B cell (primary cell): ENCODE data around the gene PAIP2B. TPM values are rescaled to one million over a fixed set of nuclear protein-coding genes. Genes with fewer than 3 reads are reported as not detected.

ENCODE experiments used
- ATAC-seq: fragments of 200-7000 bp; cut with Tn5 transposase; one replicate; pipeline ENCODE4 v1.10.0; 2021; ENCODE audit warnings: low read depth, mild to moderate bottlenecking, moderate number of reproducible peaks, moderate library complexity
- CTCF ChIA-PET: fragments of 350-600 bp; sonication (Branson Sonifier 250); formaldehyde crosslinking; loops from one replicate; lab custom pipeline; 2021; ENCODE audit warnings: antibody characterized with exemption, inconsistent platforms; lab: Charles Lee
- POLR2A ChIA-PET: fragments of 350-600 bp; sonication (Branson Sonifier 250); formaldehyde crosslinking; loops from one replicate; lab custom pipeline; 2021; ENCODE audit warnings: antibody characterized with exemption; lab: Charles Lee
- DNase-seq: peaks from one replicate; pipeline ENCODE4 v3.0.0; 2013
- H2AFZ ChIP-seq: 2 replicates; pipeline ENCODE4 v1.6.1; 2012; ENCODE audit warnings: mild to moderate bottlenecking, low read depth, low read length; ENCODE audit not compliant: insufficient read depth, poor library complexity, severe bottlenecking
- H3K27ac ChIP-seq, 2 donors: 1 replicate in 1 of 2; 2 replicates in 1 of 2; pipeline ENCODE4 v1.5.1; 2012 to 2013; ENCODE audit warnings: low read length in 2 of 2, mild to moderate bottlenecking in 2 of 2, moderate library complexity in 1 of 2
- H3K27me3 ChIP-seq, 4 experiments: fragments of 200-600 bp in 1 of 4; sonication (generic) in 1 of 4; replicated peaks in 1 of 4; 1 replicate in 2 of 4; 2 replicates in 2 of 4; pipeline versions ENCODE4 v1.6.1 to v1.7.0; 2013 to 2016; ENCODE audit warnings: low read length in 3 of 4, mild to moderate bottlenecking in 2 of 4, mixed read lengths in 1 of 4, moderate library complexity in 1 of 4; ENCODE audit not compliant: insufficient read depth in 4 of 4, control insufficient read depth in 3 of 4; ENCODE audit errors: control extremely low read depth in 1 of 4
- H3K36me3 ChIP-seq, 2 experiments: replicated peaks in 1 of 2; 1 replicate in 1 of 2; 2 replicates in 1 of 2; pipeline versions ENCODE4 v1.6.1 to v1.7.1; 2013; ENCODE audit warnings: low read length in 1 of 2; ENCODE audit not compliant: insufficient read depth in 2 of 2, control insufficient read depth in 1 of 2; ENCODE audit errors: control extremely low read depth in 1 of 2, extremely low read depth in 1 of 2
- H3K4me1 ChIP-seq, 2 donors: fragments of 200-600 bp in 1 of 2; sonication (generic) in 1 of 2; 1 replicate in 1 of 2; 2 replicates in 1 of 2; pipeline versions ENCODE4 v1.5.1 to v1.6.1; 2013 to 2017; ENCODE audit warnings: low read length in 2 of 2; ENCODE audit not compliant: control insufficient read depth in 2 of 2, insufficient read depth in 2 of 2
- H3K4me2 ChIP-seq: replicated peaks from 2 replicates; pipeline ENCODE3; 2012; ENCODE audit warnings: mild to moderate bottlenecking, low read depth, low read length; ENCODE audit not compliant: poor library complexity, severe bottlenecking
- H3K4me3 ChIP-seq, 5 experiments: fragments of 200-600 bp in 1 of 5; sonication (generic) in 1 of 5; 1 replicate in 3 of 5; 2 replicates in 2 of 5; pipeline versions ENCODE4 v1.5.1 to v1.7.0; 2011 to 2016; ENCODE audit warnings: low read length in 4 of 5, mild to moderate bottlenecking in 4 of 5, low read depth in 2 of 5, control low read depth in 1 of 5, moderate library complexity in 1 of 5; ENCODE audit not compliant: insufficient read depth in 1 of 5; ENCODE audit errors: control extremely low read depth in 1 of 5, extremely low read depth in 1 of 5
- H3K79me2 ChIP-seq: fragments of 200-600 bp; sonication (generic); one replicate; pipeline ENCODE4 v1.6.0; 2016; ENCODE audit warnings: low read length; ENCODE audit not compliant: control insufficient read depth, insufficient read depth
- H3K9ac ChIP-seq: fragments of 200-600 bp; sonication (generic); 2 replicates; pipeline ENCODE4 v1.6.1; 2017; ENCODE audit warnings: mild to moderate bottlenecking, low read length, moderate library complexity
- H3K9me3 ChIP-seq, 3 donors: one replicate each; pipeline versions ENCODE4 v1.6.1 to v1.7.1; 2013; ENCODE audit warnings: low read length in 2 of 3; ENCODE audit not compliant: control insufficient read depth in 2 of 3, insufficient read depth in 1 of 3; ENCODE audit errors: control extremely low read depth in 1 of 3
- H4K20me1 ChIP-seq: 2 replicates; pipeline ENCODE4 v1.6.0; 2012; ENCODE audit warnings: mild to moderate bottlenecking, low read length; ENCODE audit not compliant: insufficient read depth, control insufficient read depth, poor library complexity, severe bottlenecking
- H3K27ac Mint-ChIP-seq: one replicate; pipeline ENCODE4 v1.8.0; 2021; ENCODE audit warnings: mixed read lengths
- H3K27me3 Mint-ChIP-seq: one replicate; pipeline ENCODE4 v1.8.0; 2021; ENCODE audit warnings: mixed read lengths
- H3K4me1 Mint-ChIP-seq: one replicate; pipeline ENCODE4 v1.8.0; 2021; ENCODE audit warnings: mixed read lengths
- H3K4me3 Mint-ChIP-seq: one replicate; pipeline ENCODE4 v1.8.0; 2021; ENCODE audit warnings: mixed read lengths
- H3K9me3 Mint-ChIP-seq: one replicate; pipeline ENCODE4 v1.8.0; 2022; ENCODE audit warnings: mixed read lengths; ENCODE audit not compliant: insufficient read depth
- CTCF ChIP-seq: fragments of 200-600 bp; IDR thresholded peaks from one replicate; pipeline ENCODE4 v1.8.0; 2022; ENCODE audit warnings: antibody characterized with exemption, mild to moderate bottlenecking
- EZH2 ChIP-seq: IDR thresholded peaks from 2 replicates; pipeline ENCODE4 v1.6.1; 2012; ENCODE audit warnings: borderline replicate concordance, low read depth, mild to moderate bottlenecking, moderate library complexity, low read length; ENCODE audit not compliant: insufficient read depth, poor library complexity, severe bottlenecking
- WGBS: methylation state at CpG from one replicate; pipeline ENCODE4 v1.1.5; 2013; ENCODE audit warnings: missing lambda C conversion rate; ENCODE audit not compliant: insufficient coverage; 5-methylcytosine and 5-hydroxymethylcytosine counted together
- intact Hi-C: fragments of 100-400 bp; cut with micrococcal nuclease; formaldehyde crosslinking; loops from one replicate; pipeline ENCODE4 v1.10.0; 2022
- polyA plus RNA-seq: library from polyadenylated mRNA; depleted of rRNA; stranded (reverse); fragments of >200 nt; gene quantifications from 2 replicates; pipeline ENCODE4 v1.2.3, GENCODE V29; 2012
- total RNA-seq, 2 donors: library from RNA; stranded (reverse); fragments of 120-200 nt in 1 of 2; gene quantifications; 1 replicate in 1 of 2; 2 replicates in 1 of 2; pipeline versions ENCODE4 v1.2.3 to v1.2.4, GENCODE V29; 2013 to 2022

PAIP2B gene
- total and polyA plus RNA-seq, 2 donors (not counting 1 experiment from before 2014, with no cell fraction given), result 4.7 to 10.2 TPM

GRCh38 chr2:71263386-71263785, 36.5 kb upstream of the PAIP2B start:
- no peak for DNase-seq
- Histone ChIP-seq H3K9ac (no peak overlapping the region), H2AFZ (no peak overlapping the region), H4K20me1 (no peaks in the 10 kb centered on the region), H3K4me2 (no peak overlapping the region), H3K4me3 (no peak overlapping the region), H3K9me3 (no peaks in the 10 kb centered on the region), H3K4me1 (no peaks in the 10 kb centered on the region), H3K79me2 (no peaks in the 10 kb centered on the region), H3K36me3 (no peaks in the 10 kb centered on the region), H3K27me3 (peaks cover 0 to 4% (median 0%) of the 10 kb centered on the region in 4 experiments), H3K27ac (no peak overlapping the region)
- Mint-ChIP-seq H3K4me3 (no peak overlapping the region), H3K27ac (no peak overlapping the region), H3K9me3 (no peaks in the 10 kb centered on the region), H3K27me3 (peaks cover 19% of the 10 kb centered on the region), H3K4me1 (no peaks in the 10 kb centered on the region)
- 90% methylated on average over 2 of the region's 6 CpGs for WGBS
- CTCF ChIA-PET, result interaction anchor here (1.3 kb wide), 1 partner anchor 36 kb away, joined by 4 read pairs; no protein-coding TSS in a partner anchor
- POLR2A ChIA-PET, result no interaction called here
- intact Hi-C loops, result no loop called here
- TF ChIP-seq EZH2 (no peak), CTCF (no peak)
- no peak for ATAC-seq

DNA sequence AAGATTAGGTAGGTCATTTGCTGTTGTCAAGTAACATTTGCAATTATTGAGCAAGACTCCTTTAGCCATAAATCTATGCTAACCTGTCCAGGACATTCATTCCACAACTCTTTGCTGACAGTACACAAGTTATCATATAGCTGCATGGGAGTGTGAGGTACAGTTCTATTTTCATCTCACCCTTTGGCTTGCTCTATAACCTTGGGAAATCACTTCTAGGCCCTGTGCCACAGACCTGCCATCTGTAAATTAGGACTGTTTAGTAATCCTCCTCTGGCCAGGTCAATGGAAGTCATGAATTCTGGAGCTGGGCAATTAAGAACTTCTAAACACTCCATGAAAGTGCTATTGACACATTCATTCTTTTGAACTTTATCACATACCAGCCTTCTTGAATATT, 34.6 kb upstream of the PAIP2B start:
- no peak overlapping the region for H3K4me2 ChIP-seq
- ATAC-seq, result no peak
- H3K4me1 ChIP-seq, result no peaks in the 10 kb centered on the region
- H3K9ac ChIP-seq, result no peak overlapping the region
- DNase-seq, result no peak
- no peaks in the 10 kb centered on the region for H4K20me1 ChIP-seq
- H3K27me3 ChIP-seq, result peaks cover 0 to 3% (median under 1%) of the 10 kb centered on the region in 4 experiments
- H3K4me3 Mint-ChIP-seq, result no peak overlapping the region
- H3K27ac ChIP-seq, result no peak overlapping the region
- no peaks in the 10 kb centered on the region for H3K36me3 ChIP-seq
- peaks cover 21% of the 10 kb centered on the region for H3K27me3 Mint-ChIP-seq
- H3K4me1 Mint-ChIP-seq, result no peaks in the 10 kb centered on the region
- no peaks in the 10 kb centered on the region for H3K9me3 Mint-ChIP-seq
- ChIA-PET CTCF (interaction anchor here (1.2 to 1.4 kb wide), 2 partner anchors 12 to 251 kb away, joined by 3 to 4 read pairs; no protein-coding TSS in a partner anchor), POLR2A (no interaction called here)
- intact Hi-C loops, result no loop called here
- no peaks in the 10 kb centered on the region for H3K79me2 ChIP-seq
- H3K4me3 ChIP-seq, result no peak overlapping the region
- no peak for TF ChIP-seq CTCF
- no peak for TF ChIP-seq EZH2
- H3K9me3 ChIP-seq, result no peaks in the 10 kb centered on the region
- no peak overlapping the region for H3K27ac Mint-ChIP-seq
- H2AFZ ChIP-seq, result no peak overlapping the region
